Loucy (cell line): ENCODE measurements around the gene CHN2.

ENCODE experiments used
- H2AFZ ChIP-seq: fragments of 200-600 bp; sonication (generic); 2 replicates; pipeline ENCODE4 v1.6.0; 2016; ENCODE audit warnings: antibody characterized with exemption, mild to moderate bottlenecking, low read length, moderate library complexity
- H3F3A ChIP-seq: fragments of 200-600 bp; 2 replicates; pipeline ENCODE4 v1.6.0; 2016; ENCODE audit warnings: antibody characterized with exemption, low read depth, mild to moderate bottlenecking
- H3K27me3 ChIP-seq: fragments of 200-600 bp; sonication (generic); 2 replicates; pipeline ENCODE4 v1.6.1; 2014; ENCODE audit warnings: low read length, mild to moderate bottlenecking; ENCODE audit not compliant: insufficient read depth, poor library complexity, severe bottlenecking
- H3K36me3 ChIP-seq: fragments of 200-600 bp; sonication (generic); 2 replicates; pipeline ENCODE4 v1.6.1; 2016; ENCODE audit warnings: low read length; ENCODE audit not compliant: insufficient read depth
- H3K4me1 ChIP-seq: fragments of 200-600 bp; sonication (generic); 2 replicates; pipeline ENCODE4 v1.5.1; 2014; ENCODE audit warnings: low read length, mild to moderate bottlenecking; ENCODE audit not compliant: insufficient read depth, poor library complexity, severe bottlenecking
- H3K4me2 ChIP-seq: fragments of 200-600 bp; sonication (generic); 2 replicates; pipeline ENCODE4 v1.6.0; 2014; ENCODE audit warnings: antibody characterized with exemption, low read length, low read depth, mild to moderate bottlenecking; ENCODE audit not compliant: poor library complexity, severe bottlenecking
- H3K4me3 ChIP-seq: fragments of 200-600 bp; sonication (generic); 2 replicates; pipeline ENCODE4 v1.5.1; 2014; ENCODE audit warnings: low read length, mild to moderate bottlenecking, mixed read lengths; ENCODE audit not compliant: poor library complexity, severe bottlenecking
- H3K79me2 ChIP-seq: fragments of 200-600 bp; sonication (generic); 2 replicates; pipeline ENCODE4 v1.6.1; 2014; ENCODE audit warnings: low read length; ENCODE audit not compliant: insufficient read depth
- H3K9ac ChIP-seq: fragments of 200-600 bp; sonication (generic); 2 replicates; pipeline ENCODE4 v1.6.0; 2014; ENCODE audit warnings: mild to moderate bottlenecking, low read depth, low read length, moderate library complexity; ENCODE audit not compliant: poor library complexity, severe bottlenecking
- H3K9me2 ChIP-seq: fragments of 200-600 bp; sonication (generic); replicated peaks from 2 replicates; pipeline ENCODE4 v1.6.1; 2016; ENCODE audit warnings: low read depth, low read length, mixed read lengths
- H3K9me3 ChIP-seq: fragments of 200-600 bp; sonication (generic); 2 replicates; pipeline ENCODE4 v1.6.1; 2014; ENCODE audit warnings: mild to moderate bottlenecking, antibody characterized with exemption, low read length, low read depth; ENCODE audit not compliant: insufficient read depth
- H4K20me1 ChIP-seq: fragments of 200-600 bp; sonication (generic); 2 replicates; pipeline ENCODE4 v1.6.0; 2014; ENCODE audit warnings: antibody characterized with exemption, low read length, mild to moderate bottlenecking; ENCODE audit not compliant: insufficient read depth, poor library complexity, severe bottlenecking
- EZH2phosphoT487 ChIP-seq: fragments of 200-600 bp; IDR thresholded peaks from 2 replicates; pipeline ENCODE4 v1.6.1; 2018; ENCODE audit warnings: antibody characterized with exemption, mild to moderate bottlenecking, moderate library complexity, borderline replicate concordance
- TF ChIP-seq, protein P1 (sequence below): fragments of 200-600 bp; sonication (generic); conservative IDR thresholded peaks from 2 replicates; pipeline ENCODE4 v1.5.1; 2014; ENCODE audit warnings: mild to moderate bottlenecking, antibody characterized with exemption, low read length

The CHN2 gene

DNA sequence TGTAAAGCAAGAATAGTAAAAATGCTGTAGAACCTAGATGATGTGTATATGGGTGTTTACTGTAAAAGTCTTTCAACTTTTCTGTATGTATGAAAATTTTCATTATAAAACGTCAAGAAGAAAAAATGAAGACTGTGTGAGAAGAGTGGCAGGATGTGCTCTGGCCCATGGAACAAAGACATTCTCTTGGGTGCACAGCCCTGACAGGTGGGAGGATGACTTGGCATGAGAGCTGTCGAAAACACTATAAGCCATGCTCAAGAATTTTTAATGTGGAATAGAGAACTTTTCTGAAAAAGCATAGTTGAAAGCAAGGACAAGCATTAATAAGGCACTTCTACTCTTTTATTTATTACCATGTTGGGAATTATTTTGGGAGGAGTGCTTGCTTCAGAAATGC is 185.0 kb downstream of the CHN2 start:
- TF ChIP-seq, protein P1, sequence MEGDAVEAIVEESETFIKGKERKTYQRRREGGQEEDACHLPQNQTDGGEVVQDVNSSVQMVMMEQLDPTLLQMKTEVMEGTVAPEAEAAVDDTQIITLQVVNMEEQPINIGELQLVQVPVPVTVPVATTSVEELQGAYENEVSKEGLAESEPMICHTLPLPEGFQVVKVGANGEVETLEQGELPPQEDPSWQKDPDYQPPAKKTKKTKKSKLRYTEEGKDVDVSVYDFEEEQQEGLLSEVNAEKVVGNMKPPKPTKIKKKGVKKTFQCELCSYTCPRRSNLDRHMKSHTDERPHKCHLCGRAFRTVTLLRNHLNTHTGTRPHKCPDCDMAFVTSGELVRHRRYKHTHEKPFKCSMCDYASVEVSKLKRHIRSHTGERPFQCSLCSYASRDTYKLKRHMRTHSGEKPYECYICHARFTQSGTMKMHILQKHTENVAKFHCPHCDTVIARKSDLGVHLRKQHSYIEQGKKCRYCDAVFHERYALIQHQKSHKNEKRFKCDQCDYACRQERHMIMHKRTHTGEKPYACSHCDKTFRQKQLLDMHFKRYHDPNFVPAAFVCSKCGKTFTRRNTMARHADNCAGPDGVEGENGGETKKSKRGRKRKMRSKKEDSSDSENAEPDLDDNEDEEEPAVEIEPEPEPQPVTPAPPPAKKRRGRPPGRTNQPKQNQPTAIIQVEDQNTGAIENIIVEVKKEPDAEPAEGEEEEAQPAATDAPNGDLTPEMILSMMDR: no peak
- no peak for TF ChIP-seq EZH2phosphoT487
- Histone ChIP-seq H3K36me3 (no peaks in the 10 kb centered on the region), H3K9me3 (no peaks in the 10 kb centered on the region), H3K4me2 (no peak overlapping the region), H3F3A (no peaks in the 10 kb centered on the region), H3K9ac (no peak overlapping the region), H3K4me3 (no peak overlapping the region), H4K20me1 (no peaks in the 10 kb centered on the region), H2AFZ (no peak overlapping the region), H3K4me1 (peaks cover 11% of the 10 kb centered on the region), H3K9me2 (no peaks in the 10 kb centered on the region), H3K27me3 (no peaks in the 10 kb centered on the region), H3K79me2 (no peaks in the 10 kb centered on the region)

GRCh38 chr7:29381206-29382094 is 186.9 kb downstream of the CHN2 start:
- H3K36me3 ChIP-seq: no peaks in the 10 kb centered on the region
- no peak overlapping the region for H2AFZ ChIP-seq
- H3K27me3 ChIP-seq: no peaks in the 10 kb centered on the region
- H3K79me2 ChIP-seq: no peaks in the 10 kb centered on the region
- no peak overlapping the region for H3K4me3 ChIP-seq
- no peaks in the 10 kb centered on the region for H4K20me1 ChIP-seq
- no peak for TF ChIP-seq EZH2phosphoT487
- TF ChIP-seq, protein P1: no peak
- H3K9me2 ChIP-seq: no peaks in the 10 kb centered on the region
- no peaks in the 10 kb centered on the region for H3F3A ChIP-seq
- H3K9me3 ChIP-seq: no peaks in the 10 kb centered on the region
- no peak overlapping the region for H3K4me2 ChIP-seq
- peaks cover under 1% of the 10 kb centered on the region for H3K4me1 ChIP-seq
- H3K9ac ChIP-seq: no peak overlapping the region

DNA sequence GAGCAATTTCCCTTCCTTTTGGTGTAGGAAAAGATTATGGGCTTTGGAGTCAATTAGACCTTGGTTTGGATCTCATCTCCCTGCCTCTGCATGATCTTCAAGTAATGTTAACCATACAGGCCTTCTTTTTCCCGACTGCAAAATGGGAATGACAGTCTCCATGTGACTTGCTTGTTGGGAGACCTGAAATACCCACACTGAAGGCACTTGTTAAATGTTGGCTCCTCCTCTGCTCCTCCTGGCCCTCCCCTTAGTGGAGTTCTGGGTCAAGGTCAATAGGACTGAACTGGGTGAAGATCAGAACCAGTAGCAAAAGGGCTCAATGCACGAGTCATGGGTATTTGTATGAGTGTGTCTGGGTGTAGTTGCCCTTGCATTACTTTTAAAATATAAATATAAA is 189.7 kb downstream of the CHN2 start:
- Histone ChIP-seq H3K4me1 (no peaks in the 10 kb centered on the region), H3K4me3 (no peak overlapping the region), H3K36me3 (no peaks in the 10 kb centered on the region), H3F3A (no peaks in the 10 kb centered on the region), H4K20me1 (no peaks in the 10 kb centered on the region), H3K27me3 (no peaks in the 10 kb centered on the region), H3K79me2 (no peaks in the 10 kb centered on the region), H3K9ac (no peak overlapping the region), H2AFZ (no peak overlapping the region), H3K4me2 (no peak overlapping the region), H3K9me2 (no peaks in the 10 kb centered on the region), H3K9me3 (no peaks in the 10 kb centered on the region)
- TF ChIP-seq EZH2phosphoT487: no peak
- TF ChIP-seq, protein P1: no peak
